ENCODE measurements around the gene ZNF862. TPM values are rescaled to one million over a fixed set of nuclear protein-coding genes. Genes with fewer than 3 reads are reported as not detected.

Gene ZNF862
- total RNA-seq, 1 experiment from 2014 or later, result 1.8 TPM

DNA sequence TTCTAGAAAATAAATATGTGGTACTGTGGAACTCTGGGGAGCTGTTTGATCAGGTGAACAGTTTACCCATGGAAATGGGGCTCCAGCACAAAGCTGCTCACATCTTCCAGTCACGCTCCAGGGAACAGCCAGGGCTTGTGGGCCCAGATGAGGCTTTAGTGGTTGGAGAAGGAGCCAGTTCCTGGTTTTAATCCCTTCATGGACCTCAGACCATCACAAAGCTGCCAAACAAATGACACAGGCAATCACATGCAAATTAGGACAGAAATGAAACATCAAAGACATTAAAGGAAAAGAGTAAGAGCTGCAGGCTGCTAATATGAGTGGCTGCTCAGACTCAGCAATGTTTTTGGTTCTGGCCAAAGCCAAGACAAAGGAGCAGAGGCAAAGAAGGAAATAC is 33.4 kb downstream of the ZNF862 start:
- no peak for DNase-seq (ENCODE audit: low spot score)
- in situ Hi-C loops (cut with HindIII; ENCODE audit: low sequenced_read_pairs), result no loop called here

- in situ Hi-C loops (cut with HindIII; ENCODE audit: low sequenced_read_pairs), result no loop called here
Measured at GRCh38 chr7:149872419-149873073, 34.4 kb downstream of the ZNF862 start.

GRCh38 chr7:149873074-149873969 is 35.1 kb downstream of the ZNF862 start, which contains the start of gene ATP6V0E2:
ATP6V0E2 (plus strand) TSS chr7:149873969; CDS start chr7:149874066, 97 bp downstream.
- peak; percentile 95 for DNase-seq (ENCODE audit: low spot score)
- in situ Hi-C loops (cut with HindIII; ENCODE audit: low sequenced_read_pairs), result no loop called here

More at GRCh38 chr7:149872419-149873073, 34.4 kb downstream of the ZNF862 start:
- peak; percentile 88 for DNase-seq (ENCODE audit: low spot score)

DNA sequence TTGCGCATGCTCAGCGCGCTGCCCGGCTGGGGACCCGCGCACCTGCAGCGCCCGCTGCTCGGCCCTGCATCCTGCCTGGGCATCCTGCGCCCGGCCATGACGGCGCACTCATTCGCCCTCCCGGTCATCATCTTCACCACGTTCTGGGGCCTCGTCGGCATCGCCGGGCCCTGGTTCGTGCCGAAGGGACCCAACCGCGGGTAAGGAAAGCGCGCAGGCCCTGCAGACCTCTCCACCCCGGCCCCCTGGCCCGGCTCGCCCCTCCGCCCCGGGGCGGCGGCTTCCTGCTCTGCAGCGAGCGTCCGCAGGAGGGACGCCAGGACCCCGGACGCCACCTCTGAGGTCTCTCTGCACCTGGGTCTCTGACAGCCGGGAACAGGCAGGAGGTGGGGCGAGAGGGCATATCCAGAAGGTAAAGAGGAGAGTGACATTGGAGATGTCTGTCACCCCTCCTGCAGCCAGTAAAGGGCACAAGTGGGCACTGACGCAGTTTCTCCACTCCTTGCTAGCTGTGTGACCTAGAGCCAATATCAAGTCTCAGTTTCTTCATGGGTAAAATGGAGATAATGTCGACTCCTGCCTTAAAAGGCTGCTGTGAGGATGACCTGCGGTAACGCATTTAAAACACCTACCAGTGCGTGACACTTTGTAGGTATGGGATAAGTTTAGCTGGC is 35.9 kb downstream of the ZNF862 start:
- DNase-seq (ENCODE audit: low spot score), result peak; percentile 61
- in situ Hi-C loops (cut with HindIII; ENCODE audit: low sequenced_read_pairs), result no loop called here

DNA sequence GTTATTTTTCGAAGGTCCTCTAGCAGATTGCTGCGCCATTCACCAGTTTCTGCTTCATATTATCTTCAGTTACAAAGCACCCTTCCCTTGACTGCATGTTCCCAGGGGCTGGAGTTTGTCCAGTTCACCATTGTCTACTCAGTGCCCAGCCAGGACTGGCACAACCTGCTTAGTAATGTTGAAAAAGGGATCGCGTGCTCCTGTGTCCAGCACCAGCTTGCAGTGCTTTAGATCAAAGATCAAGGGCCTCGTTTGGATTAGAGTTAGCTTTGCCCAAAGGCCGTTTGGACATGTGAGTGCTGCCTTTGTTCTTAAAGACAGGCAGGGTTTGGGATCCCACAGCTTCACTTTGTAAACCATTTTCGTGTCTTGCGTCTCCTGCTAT is 36.5 kb downstream of the ZNF862 start:
- DNase-seq (ENCODE audit: low spot score), result peak; percentile 82
- in situ Hi-C loops (cut with HindIII; ENCODE audit: low sequenced_read_pairs), result no loop called here

DNA sequence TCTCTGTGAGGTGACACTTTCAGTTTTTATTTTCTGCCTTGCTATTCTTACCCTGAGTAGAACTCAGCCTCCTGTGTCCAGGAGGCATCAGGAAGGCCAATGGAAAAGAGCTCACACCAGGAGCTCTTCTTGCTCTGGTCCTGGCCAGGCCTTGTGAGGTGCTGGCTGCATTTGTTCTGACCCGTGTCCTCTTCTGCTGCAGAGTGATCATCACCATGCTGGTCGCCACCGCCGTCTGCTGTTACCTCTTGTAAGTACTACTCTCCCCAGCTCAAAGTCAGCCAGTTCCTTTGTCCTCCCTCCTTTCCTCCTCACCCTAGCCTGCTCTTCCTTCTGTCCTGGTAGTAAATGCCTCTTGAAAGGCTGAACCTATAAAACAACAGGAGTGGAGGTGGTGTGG is 37.2 kb downstream of the ZNF862 start:
- in situ Hi-C loops (cut with HindIII; ENCODE audit: low sequenced_read_pairs), result no loop called here
- peak; percentile 76 for DNase-seq (ENCODE audit: low spot score)

GRCh38 chr7:149877890-149878522 is 39.8 kb downstream of the ZNF862 start:
- in situ Hi-C loops (cut with HindIII; ENCODE audit: low sequenced_read_pairs), result no loop called here
- no peak for DNase-seq (ENCODE audit: low spot score)

GRCh38 chr7:149878523-149878921 is 40.3 kb downstream of the ZNF862 start:
- in situ Hi-C loops (cut with HindIII; ENCODE audit: low sequenced_read_pairs), result no loop called here
- peak; percentile 67 for DNase-seq (ENCODE audit: low spot score)

GRCh38 chr7:149879271-149879743 is 41.1 kb downstream of the ZNF862 start:
- no peak for DNase-seq (ENCODE audit: low spot score)
- in situ Hi-C loops (cut with HindIII; ENCODE audit: low sequenced_read_pairs), result no loop called here

- peak; percentile 97 for DNase-seq (ENCODE audit: low spot score)
Measured at GRCh38 chr7:149879766-149880637, 41.8 kb downstream of the ZNF862 start.

GRCh38 chr7:149880638-149881311 is 42.6 kb downstream of the ZNF862 start:
- in situ Hi-C loops (cut with HindIII; ENCODE audit: low sequenced_read_pairs), result no loop called here
- peak; percentile 65 for DNase-seq (ENCODE audit: low spot score)

More at GRCh38 chr7:149879766-149880637, 41.8 kb downstream of the ZNF862 start:
- in situ Hi-C loops (cut with HindIII; ENCODE audit: low sequenced_read_pairs), result no loop called here

- in situ Hi-C loops (cut with HindIII; ENCODE audit: low sequenced_read_pairs), result no loop called here
- DNase-seq (ENCODE audit: low spot score), result no peak
Measured at GRCh38 chr7:149881328-149882247, 43.4 kb downstream of the ZNF862 start.

GRCh38 chr7:149882248-149883047 is 44.3 kb downstream of the ZNF862 start:
- DNase-seq (ENCODE audit: low spot score), result peak; percentile 68
- in situ Hi-C loops (cut with HindIII; ENCODE audit: low sequenced_read_pairs), result no loop called here

DNA sequence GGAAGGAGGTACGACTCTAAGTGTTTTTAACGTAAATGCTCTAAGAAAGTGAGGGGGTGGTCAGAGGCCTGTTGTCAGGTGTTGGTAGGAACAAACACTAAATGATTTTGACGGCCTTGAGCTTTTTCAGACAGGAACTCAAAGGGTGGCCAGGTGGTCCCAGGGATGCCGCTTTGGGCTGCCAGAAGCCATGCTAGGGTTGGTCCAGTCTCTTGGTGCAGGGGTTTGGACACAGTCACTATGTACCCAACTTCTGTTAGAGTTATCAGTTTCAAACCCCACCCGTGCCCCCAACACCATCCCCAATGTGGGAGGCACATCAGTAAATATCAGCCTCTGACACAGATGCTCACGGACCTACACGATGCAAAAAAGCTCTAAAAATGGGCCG is 44.9 kb downstream of the ZNF862 start:
- in situ Hi-C loops (cut with HindIII; ENCODE audit: low sequenced_read_pairs), result no loop called here
- DNase-seq (ENCODE audit: low spot score), result no peak

- in situ Hi-C loops (cut with HindIII; ENCODE audit: low sequenced_read_pairs), result no loop called here
Measured at GRCh38 chr7:149883452-149883861, 45.3 kb downstream of the ZNF862 start.

DNA sequence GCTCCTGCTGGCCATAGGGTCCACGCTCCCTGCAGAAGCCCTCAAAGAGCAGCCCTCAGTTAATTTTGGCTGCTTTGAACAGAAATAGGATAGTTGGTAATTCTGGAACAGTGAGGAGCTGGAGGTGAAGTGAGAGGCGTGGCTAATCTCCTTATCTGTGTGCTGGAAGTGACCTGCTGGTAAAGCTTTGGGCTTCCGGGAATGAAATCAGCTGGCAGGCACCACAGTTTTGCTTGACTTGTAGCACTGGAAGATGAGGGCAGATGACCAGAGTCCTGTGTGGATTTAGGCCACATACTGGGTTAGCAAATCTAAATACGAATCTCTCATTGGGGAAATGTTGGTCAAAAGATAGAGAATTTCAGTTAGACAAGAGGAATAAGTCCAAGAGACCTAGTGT is 45.8 kb downstream of the ZNF862 start:
- peak; percentile 86 for DNase-seq (ENCODE audit: low spot score)
- in situ Hi-C loops (cut with HindIII; ENCODE audit: low sequenced_read_pairs), result no loop called here

More at GRCh38 chr7:149883452-149883861, 45.3 kb downstream of the ZNF862 start:
- peak; percentile 85 for DNase-seq (ENCODE audit: low spot score)

Data from G401 (cell line).